T-helper 1 cell treated with Interleukin-12 subunit alpha and Interleukin-12 subunit beta and Interleukin-4 antibody, amounts not matched to agents 30 μg/mL and 1 μg/mL, for 36 hours (primary cell): ENCODE data around the gene DDRGK1.
"Not testable (repeated sequence)": the region's sequence is repeated elsewhere in the genome, so short reads cannot be mapped to it uniquely, and the experiment has no call there.

Experiments
- H3K27ac Mint-ChIP-seq: one replicate; pipeline ENCODE4 v1.8.0; 2021; ENCODE audit warnings: mild to moderate bottlenecking, mixed read lengths
- H3K27me3 Mint-ChIP-seq: one replicate; pipeline ENCODE4 v1.8.0; 2021; ENCODE audit warnings: low read depth, mixed read lengths
- H3K36me3 Mint-ChIP-seq: one replicate; pipeline ENCODE4 v1.8.0; 2021; ENCODE audit warnings: low read depth, mixed read lengths
- H3K4me1 Mint-ChIP-seq: one replicate; pipeline ENCODE4 v1.8.0; 2021; ENCODE audit warnings: low read depth, mixed read lengths
- H3K4me3 Mint-ChIP-seq: one replicate; pipeline ENCODE4 v1.8.0; 2021; ENCODE audit warnings: mild to moderate bottlenecking, moderate library complexity, mixed read lengths
- H3K9me3 Mint-ChIP-seq: one replicate; pipeline ENCODE4 v1.8.0; 2021; ENCODE audit warnings: mixed read lengths

Gene DDRGK1

DNA sequence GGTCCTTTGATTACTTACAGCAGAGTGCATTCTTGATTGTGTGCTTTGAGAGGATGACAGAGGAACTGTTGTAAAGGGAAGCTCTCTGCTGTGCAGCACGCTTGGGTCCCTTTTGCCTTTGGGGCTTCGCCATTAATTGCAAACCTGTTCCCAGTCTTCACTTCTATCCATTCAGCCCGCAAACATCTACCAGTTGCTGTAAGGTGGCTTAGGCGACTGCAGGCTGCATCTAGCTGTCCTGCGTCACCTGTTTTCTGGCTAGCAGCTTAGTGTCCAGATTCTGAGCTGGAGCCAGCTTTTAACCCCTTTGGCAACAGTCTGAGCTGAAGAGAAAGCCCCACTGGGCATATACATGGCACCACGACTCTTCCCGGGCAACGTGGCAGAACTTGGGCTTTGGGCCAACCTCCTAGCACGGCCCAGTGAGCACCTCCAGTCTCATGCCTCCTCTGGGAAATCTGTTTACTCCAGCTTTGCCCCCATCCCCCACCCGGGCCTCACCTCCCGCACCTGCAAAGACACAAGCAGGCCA lies 42.3 kb downstream of the DDRGK1 start:
- H3K4me3 Mint-ChIP-seq, result no peak overlapping the region
- no peaks in the 10 kb centered on the region for H3K9me3 Mint-ChIP-seq
- peaks cover 22% of the 10 kb centered on the region for H3K4me1 Mint-ChIP-seq
- peaks cover 7% of the 10 kb centered on the region for H3K36me3 Mint-ChIP-seq
- peaks cover under 1% of the 10 kb centered on the region for H3K27me3 Mint-ChIP-seq
- no peak overlapping the region for H3K27ac Mint-ChIP-seq

DNA sequence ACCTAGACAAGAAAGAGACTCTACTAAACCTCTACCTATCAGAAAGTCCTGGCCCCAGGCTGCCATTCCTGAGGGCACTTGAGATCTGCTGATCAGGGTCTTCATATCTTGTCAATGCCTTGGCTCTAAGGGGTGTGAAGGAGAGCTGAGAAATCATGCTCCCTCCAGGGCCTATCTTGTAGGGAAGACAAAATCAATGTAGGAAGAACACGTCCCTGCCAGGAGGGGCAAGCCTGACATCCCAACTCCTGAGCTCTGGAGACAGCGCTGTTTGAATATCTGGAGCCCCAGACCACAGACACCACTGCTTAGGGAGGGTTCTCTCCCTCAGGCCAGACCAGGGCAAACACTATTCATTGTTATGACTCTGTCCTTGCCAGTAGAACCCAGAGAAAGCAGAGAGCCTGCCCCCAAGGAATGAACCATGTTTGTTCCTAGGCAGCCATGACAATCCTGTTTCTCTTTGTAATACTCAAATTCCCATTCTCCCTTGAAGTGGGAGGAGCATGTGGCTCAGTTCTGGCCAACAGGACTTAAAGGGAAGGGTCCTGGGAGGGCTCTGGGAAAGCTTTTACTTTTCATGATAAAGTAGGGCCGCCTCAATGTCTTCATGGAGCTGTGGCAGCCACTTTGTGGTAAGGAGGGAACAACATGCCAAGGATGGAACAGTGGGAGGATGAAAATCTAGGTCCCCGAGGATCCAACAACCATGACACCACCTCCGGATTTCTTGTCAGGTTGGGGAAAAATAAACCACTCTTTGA lies 43.0 kb downstream of the DDRGK1 start:
- Mint-ChIP-seq H3K36me3 (peaks cover 9% of the 10 kb centered on the region), H3K4me1 (peaks cover 28% of the 10 kb centered on the region), H3K27ac (no peak overlapping the region), H3K4me3 (peak overlapping the region; percentile 23), H3K27me3 (no peaks in the 10 kb centered on the region), H3K9me3 (no peaks in the 10 kb centered on the region)

DNA sequence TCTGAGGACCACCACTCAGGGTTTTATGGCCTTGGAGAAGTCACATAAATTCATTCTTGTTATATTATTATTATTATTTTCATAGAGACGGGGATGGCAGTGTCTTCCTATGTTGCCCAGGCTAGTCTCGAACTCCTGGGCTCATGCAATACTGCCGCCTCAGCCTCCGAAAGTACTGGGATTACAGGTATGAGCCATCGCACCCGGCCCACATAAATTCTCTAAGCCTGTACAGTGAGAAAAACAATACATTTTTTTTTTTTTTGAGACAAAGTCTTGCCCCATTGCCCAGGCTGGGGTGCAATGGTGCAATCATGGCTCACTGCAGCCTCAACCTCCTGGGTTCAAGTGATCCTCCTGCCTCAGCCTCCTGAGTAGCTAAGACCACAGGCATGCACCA lies 44.1 kb downstream of the DDRGK1 start:
- Mint-ChIP-seq H3K27ac (no peak overlapping the region), H3K4me3 (no peak overlapping the region), H3K4me1 (peaks cover 36% of the 10 kb centered on the region), H3K9me3 (no peaks in the 10 kb centered on the region), H3K27me3 (no peaks in the 10 kb centered on the region), H3K36me3 (peaks cover 13% of the 10 kb centered on the region)

DNA sequence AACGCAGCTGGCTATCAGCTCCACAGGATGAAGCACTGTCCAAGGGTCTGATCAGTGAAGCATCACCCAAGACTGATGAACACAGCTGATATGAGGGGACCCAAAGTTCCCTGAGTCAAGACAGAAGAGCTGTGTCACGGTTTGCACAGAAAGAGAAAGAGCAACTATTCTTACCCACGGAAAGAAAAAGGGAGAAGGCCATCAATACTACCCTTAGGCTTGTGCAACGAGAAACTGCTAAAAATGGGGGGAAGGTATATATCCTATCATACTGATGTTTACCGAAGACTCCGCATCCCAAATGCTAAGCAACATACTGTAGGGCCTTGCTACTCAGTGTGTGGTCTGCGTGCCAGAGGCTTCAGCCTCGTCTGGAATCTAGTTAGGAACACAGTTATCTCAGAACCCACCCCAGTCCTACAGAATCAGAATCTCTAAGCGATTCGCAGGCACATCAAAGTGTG lies 45.5 kb downstream of the DDRGK1 start:
- no peaks in the 10 kb centered on the region for H3K27me3 Mint-ChIP-seq
- peaks cover 38% of the 10 kb centered on the region for H3K4me1 Mint-ChIP-seq
- no peaks in the 10 kb centered on the region for H3K9me3 Mint-ChIP-seq
- peak overlapping the region; percentile 96 for H3K27ac Mint-ChIP-seq
- peak overlapping the region; percentile 97 for H3K4me3 Mint-ChIP-seq
- peaks cover 15% of the 10 kb centered on the region for H3K36me3 Mint-ChIP-seq

DNA sequence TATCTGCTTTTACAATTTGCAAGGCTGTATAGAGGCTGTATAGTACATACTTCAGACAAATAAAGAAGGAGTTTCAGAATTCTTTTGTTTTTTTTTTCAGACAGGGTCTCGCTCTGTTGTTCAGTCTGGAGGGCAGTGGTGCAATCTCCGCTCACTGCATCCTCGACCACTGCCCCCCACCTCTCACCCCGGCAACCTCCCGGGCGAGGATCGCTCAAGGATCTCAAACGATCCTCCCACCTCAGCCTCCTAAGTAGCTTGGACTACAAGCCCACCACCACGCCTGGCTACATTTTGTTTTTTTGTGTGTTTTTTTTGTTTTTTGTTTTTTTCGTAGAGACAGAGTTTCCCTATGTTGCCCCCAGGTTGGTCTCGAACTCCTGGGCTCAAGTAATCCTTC lies 46.7 kb downstream of the DDRGK1 start:
- H3K9me3 Mint-ChIP-seq, result no peaks in the 10 kb centered on the region
- peak overlapping the region; percentile 79 for H3K4me3 Mint-ChIP-seq
- peak overlapping the region; percentile 86 for H3K27ac Mint-ChIP-seq
- H3K4me1 Mint-ChIP-seq, result peaks cover 44% of the 10 kb centered on the region
- peaks cover 17% of the 10 kb centered on the region for H3K36me3 Mint-ChIP-seq
- H3K27me3 Mint-ChIP-seq, result no peaks in the 10 kb centered on the region

DNA sequence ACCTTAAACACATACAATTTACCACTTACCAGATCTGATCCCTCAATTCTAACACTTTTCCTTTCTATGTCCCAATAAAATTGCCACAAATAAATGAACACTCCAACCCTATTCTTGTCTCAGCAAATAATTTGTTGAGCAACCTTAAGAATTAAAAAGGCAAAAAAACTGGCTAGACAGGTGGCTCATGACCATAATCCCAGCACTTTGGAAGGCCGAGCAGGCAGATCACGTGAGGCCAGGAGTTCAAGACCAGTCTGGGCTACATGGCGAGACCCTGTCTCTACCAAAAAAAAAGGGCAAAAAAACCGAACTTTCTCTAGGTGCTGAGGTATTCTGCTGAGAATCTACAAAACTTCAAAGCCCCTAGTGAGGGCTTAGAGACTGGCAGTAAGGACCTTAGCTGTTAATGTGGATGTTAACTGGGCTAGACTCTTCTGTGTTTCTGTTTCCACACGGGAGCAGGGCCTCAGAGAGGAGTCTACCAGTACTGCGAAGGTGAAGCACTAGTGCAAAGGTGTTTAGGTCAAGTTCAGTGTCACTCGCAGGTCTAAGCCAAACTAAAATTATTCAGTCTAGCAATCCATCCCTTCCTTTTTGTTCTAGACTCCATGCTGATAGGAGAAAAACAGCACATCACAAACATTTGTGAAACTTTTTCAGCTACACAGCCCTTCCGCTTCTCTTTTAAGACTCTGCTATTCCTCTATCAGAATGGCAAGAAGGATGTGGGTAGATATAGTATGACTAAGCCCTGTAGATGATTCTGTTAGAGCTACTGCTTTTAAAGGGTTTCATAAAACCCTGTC lies 47.5 kb downstream of the DDRGK1 start:
- Mint-ChIP-seq H3K4me1 (peaks cover 46% of the 10 kb centered on the region), H3K9me3 (no peaks in the 10 kb centered on the region), H3K4me3 (peak overlapping the region; percentile 79), H3K36me3 (peaks cover 17% of the 10 kb centered on the region), H3K27ac (peak overlapping the region; percentile 86), H3K27me3 (no peaks in the 10 kb centered on the region)

DNA sequence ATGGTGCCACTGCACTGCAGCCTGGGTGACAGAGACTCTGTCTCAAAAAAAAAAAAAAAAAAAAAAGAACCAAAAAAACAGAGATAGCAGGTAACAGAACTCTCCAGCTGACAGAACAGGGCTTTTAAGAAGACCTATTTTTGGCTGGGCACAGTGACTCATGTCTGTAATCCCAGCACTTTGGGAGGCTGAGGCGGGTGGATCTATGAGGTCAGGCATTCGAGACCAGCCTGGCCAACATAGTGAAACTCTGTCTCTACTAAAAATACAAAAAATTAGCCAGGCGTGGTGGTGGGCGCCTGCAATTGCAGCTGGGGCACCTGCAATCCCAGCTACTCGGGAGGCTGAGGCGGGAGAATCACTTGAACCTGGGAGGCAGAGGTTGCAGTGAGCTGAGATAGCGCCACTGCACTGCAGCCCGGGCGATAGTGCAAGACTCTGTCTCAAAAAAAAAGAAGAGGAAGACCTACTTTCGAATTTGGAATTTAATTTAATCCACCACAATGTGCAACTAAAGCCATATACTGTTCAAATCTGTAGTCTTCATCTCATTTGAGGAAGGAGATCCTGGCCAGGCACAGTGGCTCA lies 52.3 kb downstream of the DDRGK1 start:
- peaks cover 26% of the 10 kb centered on the region for H3K36me3 Mint-ChIP-seq
- not testable (repeated sequence) for H3K27ac Mint-ChIP-seq, H3K27me3 Mint-ChIP-seq, H3K4me3 Mint-ChIP-seq, H3K9me3 Mint-ChIP-seq
- H3K4me1 Mint-ChIP-seq, result peaks cover 35% of the 10 kb centered on the region

DNA sequence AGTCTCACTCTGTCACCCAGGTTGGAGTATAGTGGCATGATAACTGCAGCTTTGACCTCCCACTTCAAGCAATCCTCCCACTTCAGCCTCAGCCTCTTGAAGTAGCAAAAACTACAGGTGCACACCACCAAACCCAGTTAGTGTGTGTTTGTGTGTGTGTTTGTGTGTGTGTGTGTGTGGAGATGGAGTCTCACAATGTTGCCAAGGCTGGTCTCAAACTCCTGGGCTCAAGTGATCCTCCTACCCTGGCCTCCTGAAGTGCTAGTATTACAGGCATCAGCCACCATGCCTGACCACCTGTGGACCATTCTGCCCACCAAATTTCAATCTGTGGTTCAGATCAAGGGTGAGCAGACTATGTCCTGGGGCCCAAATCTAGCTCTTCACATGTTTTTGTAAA lies 53.6 kb downstream of the DDRGK1 start:
- Mint-ChIP-seq H3K9me3 (no peaks in the 10 kb centered on the region), H3K4me3 (no peak overlapping the region), H3K27ac (peak overlapping the region; percentile 24), H3K36me3 (peaks cover 30% of the 10 kb centered on the region), H3K4me1 (peaks cover 27% of the 10 kb centered on the region), H3K27me3 (no peaks in the 10 kb centered on the region)

DNA sequence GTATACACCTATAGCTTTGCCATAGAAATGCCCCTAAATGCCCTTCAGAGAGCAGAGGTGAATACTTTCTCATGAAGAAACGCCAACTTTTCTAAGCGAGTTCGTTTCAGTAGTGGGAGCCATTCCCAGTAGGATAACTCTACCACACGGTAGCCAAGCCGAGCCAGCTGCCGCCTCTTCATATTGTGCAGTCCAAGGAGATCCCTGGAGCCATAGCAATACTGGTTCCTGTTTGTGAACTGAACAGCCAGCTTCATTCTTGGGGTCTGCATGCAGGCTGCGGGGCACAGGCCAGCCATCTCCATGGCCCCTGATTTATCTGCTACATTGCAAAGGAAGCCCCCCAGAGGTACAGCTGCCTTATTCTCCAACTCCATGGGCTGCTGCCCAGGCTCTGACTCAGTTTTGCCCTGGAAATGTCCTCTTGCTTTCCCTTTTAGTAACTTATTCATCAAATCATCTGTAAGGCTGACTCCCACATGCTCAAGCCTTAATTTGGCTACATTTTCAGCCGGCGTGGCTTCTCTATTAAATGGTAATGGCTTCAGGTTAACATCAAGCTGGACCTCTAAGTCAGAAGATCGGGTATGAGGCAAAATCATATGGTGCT lies 57.6 kb downstream of the DDRGK1 start:
- Mint-ChIP-seq H3K36me3 (peaks cover 34% of the 10 kb centered on the region), H3K4me3 (no peak overlapping the region), H3K27ac (no peak overlapping the region), H3K4me1 (peaks cover 13% of the 10 kb centered on the region), H3K9me3 (no peaks in the 10 kb centered on the region), H3K27me3 (no peaks in the 10 kb centered on the region)

DNA sequence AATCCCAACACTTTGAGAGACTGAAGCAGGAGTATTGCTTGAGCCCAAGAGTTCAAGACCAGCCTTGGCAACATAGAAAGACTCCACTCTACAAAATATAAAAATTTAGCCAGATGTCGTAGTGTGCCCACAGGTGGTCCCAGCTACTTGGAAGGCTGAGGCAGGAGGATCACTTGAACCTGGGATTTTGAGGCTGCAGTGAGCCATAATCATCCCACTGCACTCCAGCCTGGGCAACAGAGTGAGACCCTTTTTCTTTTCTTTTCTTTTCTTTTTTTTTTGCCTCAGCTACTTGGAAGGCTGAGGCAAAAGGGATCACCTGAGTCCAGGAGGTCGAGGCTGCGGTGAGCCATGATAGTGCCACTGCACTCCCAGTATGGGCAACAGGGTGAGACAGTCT lies 62.7 kb downstream of the DDRGK1 start:
- peaks cover 20% of the 10 kb centered on the region for H3K36me3 Mint-ChIP-seq
- peaks cover 6% of the 10 kb centered on the region for H3K4me1 Mint-ChIP-seq
- no peaks in the 10 kb centered on the region for H3K9me3 Mint-ChIP-seq
- H3K27ac Mint-ChIP-seq, result no peak overlapping the region
- H3K27me3 Mint-ChIP-seq, result no peaks in the 10 kb centered on the region
- no peak overlapping the region for H3K4me3 Mint-ChIP-seq
